Endometrial microvascular endothelial cells (primary cell): ENCODE results near the gene CKAP5. TPM values are rescaled to one million over a fixed set of nuclear protein-coding genes. Genes with fewer than 3 reads are reported as not detected.
"Not testable (repeated sequence)": the region's sequence is repeated elsewhere in the genome, so short reads cannot be mapped to it uniquely, and the experiment has no call there.

Experiments
- in situ Hi-C: cut with HindIII; loops from 2 replicates; pipeline ENCODE4 v1.10.0; 2017; ENCODE audit warnings: low sequenced_read_pairs, low pct_unique_long_range_greater_than_20kb; ENCODE audit errors: inconsistent ontology term
- total RNA-seq: library from RNA; depleted of rRNA; stranded (reverse); fragments of >200 nt; gene quantifications from one replicate; pipeline ENCODE4 v1.2.3, GENCODE V29; 2015; ENCODE audit errors: inconsistent ontology term

CKAP5 gene
- total RNA-seq, 1 donor from 2014 or later = 68.5 TPM

DNA sequence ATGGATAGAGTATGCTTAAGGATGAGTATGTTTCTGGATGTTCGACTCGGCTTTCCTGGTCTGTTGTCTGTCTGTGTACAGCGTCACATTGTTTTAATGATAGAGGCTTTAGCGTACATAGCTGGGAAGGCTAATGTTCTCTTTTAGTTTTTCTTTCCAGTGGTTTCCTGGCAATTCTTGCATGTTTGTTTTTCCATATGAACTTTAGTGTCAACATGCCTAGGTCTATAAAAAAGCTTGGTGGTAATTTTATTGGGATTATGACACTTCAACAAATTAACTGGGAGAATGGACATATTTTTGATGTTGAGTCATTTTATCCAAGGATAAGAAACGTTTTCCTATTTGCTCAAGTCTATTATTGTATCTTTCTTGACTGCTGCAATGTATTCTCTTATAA lies 109.5 kb downstream of the CKAP5 start:
- in situ Hi-C loops = no loop called here

- in situ Hi-C loops = no loop called here
Observed at GRCh38 chr11:46736146-46736545, 109.9 kb downstream of the CKAP5 start.

GRCh38 chr11:46733234-46733633 lies 112.8 kb downstream of the CKAP5 start:
- in situ Hi-C loops = no loop called here

DNA sequence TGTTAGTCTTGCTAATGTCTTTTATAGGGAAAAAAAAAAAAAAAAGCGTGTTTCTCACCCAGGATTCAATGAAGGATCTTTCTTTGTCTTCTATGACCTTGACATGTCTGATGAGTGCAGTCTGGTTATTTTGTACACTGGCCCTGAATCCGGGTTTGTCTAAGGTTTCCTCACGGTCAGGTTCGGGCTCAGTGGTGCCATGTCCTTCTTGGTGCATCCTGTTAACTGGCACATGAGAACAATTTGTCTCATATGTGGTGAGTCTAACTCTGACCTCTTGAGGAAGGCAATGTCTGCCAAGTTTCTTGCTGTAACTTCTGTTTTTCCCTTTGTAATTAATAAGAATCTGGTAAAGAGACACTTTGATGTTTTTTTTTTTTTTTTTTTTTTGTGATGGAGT lies 114.5 kb downstream of the CKAP5 start:
- in situ Hi-C loops = no loop called here

GRCh38 chr11:46729110-46730027 lies 116.7 kb downstream of the CKAP5 start:
- in situ Hi-C loops = no loop called here

- in situ Hi-C loops = no loop called here
Observed at GRCh38 chr11:46728659-46729040, 117.4 kb downstream of the CKAP5 start.

DNA sequence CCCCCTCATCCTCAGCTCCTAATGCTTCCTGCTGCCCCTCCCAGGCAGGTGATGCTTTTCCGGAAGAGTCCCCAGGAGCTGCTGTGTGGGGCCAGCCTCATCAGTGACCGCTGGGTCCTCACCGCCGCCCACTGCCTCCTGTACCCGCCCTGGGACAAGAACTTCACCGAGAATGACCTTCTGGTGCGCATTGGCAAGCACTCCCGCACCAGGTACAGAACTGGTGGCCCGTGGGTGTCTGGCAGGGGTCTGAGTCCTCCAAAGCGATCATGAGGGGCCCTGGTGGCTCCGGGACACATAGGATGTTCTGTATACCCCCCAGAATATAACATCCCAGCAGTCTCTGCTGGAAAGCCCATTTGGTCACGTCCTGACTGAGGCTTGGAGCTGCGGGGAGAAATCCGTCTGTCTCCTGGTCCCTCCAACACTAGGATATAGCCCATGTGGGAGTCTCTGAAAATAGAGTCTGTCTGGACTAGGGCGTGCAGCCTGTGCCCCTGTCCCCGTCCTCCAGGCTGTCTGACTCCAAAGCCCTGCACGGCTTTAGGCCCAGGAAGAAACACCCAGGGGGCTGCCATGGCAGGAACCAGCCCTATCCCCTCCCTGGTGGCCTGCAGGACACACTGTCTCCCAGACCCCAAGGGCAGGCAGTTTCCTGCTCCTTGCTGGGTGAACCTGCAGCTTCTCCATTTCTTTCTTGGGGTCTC lies 118.0 kb downstream of the CKAP5 start:
- in situ Hi-C loops = no loop called here

GRCh38 chr11:46726206-46726862 lies 119.7 kb downstream of the CKAP5 start:
- in situ Hi-C loops = no loop called here

GRCh38 chr11:46725338-46726205 lies 120.5 kb downstream of the CKAP5 start:
- in situ Hi-C loops = no loop called here

- in situ Hi-C loops = no loop called here
Observed at GRCh38 chr11:46724088-46724487, 122.0 kb downstream of the CKAP5 start.

DNA sequence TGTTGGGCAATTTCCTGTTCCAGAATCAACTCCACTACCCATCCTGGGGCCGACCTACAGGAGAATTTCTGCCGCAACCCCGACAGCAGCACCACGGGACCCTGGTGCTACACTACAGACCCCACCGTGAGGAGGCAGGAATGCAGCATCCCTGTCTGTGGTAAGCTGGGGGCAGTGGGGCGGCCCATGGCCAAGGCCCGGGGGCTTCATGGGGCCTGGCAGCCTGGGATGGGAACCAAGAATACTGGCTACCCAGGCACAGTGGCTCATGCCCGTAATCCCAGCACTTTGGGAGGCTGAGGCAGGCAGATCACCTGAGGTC lies 122.8 kb downstream of the CKAP5 start:
- in situ Hi-C loops = no loop called here

GRCh38 chr11:46722566-46723358 lies 123.3 kb downstream of the CKAP5 start:
- in situ Hi-C loops = no loop called here

- in situ Hi-C loops = no loop called here
Observed at GRCh38 chr11:46721286-46721685, 124.8 kb downstream of the CKAP5 start.

GRCh38 chr11:46719543-46720218 lies 126.4 kb downstream of the CKAP5 start:
- in situ Hi-C loops = no loop called here

DNA sequence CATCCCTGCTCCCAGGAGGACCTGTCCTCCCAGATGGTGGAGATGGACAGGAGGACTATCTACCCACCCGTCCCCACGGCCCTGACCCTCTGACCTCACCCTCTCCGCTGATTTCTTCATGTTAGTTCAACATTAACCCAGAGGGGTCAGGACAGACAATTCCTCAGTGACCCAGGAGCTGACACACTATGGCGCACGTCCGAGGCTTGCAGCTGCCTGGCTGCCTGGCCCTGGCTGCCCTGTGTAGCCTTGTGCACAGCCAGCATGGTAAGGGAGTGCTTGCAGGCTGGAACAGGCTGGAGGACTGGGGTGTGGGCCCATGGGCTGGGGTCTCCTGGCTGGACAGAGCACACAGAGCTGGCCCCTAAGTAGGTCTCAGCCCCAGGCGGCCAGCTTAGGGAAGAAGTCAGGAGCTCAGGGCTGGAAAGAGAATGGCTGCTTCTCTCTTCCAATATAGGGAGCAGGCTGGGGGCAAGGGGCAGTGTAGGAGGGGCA lies 127.0 kb downstream of the CKAP5 start, which contains the start of gene F2:
Gene F2 (plus strand): TSS at position 166 of the 495 bp plus-strand sequence. CDS start 23 bp downstream, at position 189.
- in situ Hi-C loops = no loop called here

GRCh38 chr11:46718155-46719019 lies 127.7 kb downstream of the CKAP5 start:
- in situ Hi-C loops = no loop called here

- in situ Hi-C loops = not testable (repeated sequence)
Observed at GRCh38 chr11:46717825-46718154, 128.3 kb downstream of the CKAP5 start.
